NB4 (cell line): Measurements from ENCODE around the gene MARK3.

Experiments used
- CTCF ChIP-seq: IDR thresholded peaks from one replicate; pipeline ENCODE4 v1.5.1; 2012; ENCODE audit warnings: low read depth, low read length
- POLR2A ChIP-seq: IDR thresholded peaks from 2 replicates; pipeline ENCODE4 v1.6.1; 2011; ENCODE audit warnings: mild to moderate bottlenecking; ENCODE audit not compliant: insufficient read length; ENCODE audit errors: extremely low read depth

GRCh38 chr14:103516426-103517173 lies 131.4 kb downstream of the MARK3 start:
- TF ChIP-seq CTCF (no peak), POLR2A (no peak)
